Putamen (tissue), 1 donor: Measurements from ENCODE around the gene DNAJB11.

Source experiments
- DNase-seq: peaks from one replicate; pipeline ENCODE4 v3.0.0-alpha.2; 2016; ENCODE audit warnings: low spot score

DNAJB11 gene

GRCh38 chr3:186596568-186597287 lies 26.2 kb downstream of the DNAJB11 start:
- DNase-seq, result no peak

- no peak for DNase-seq
Measured at GRCh38 chr3:186598108-186598784, 27.7 kb downstream of the DNAJB11 start.

DNA sequence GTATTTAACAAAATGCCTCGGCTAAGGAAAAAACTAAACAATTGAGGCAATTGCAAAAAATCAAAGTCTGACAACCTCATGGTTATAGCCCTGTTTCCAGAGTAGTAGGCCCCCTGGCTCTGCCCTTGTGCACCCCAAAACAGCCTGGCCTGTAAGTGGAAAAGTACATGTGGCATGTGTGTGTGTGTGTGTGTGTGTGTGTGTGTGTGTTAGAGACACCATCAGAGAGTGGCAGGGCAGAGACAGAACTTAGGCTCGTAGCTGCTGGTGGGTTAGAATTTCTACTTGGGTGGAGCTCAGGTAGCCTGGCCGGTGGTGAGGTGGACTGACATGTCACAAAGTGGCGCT lies 28.2 kb downstream of the DNAJB11 start:
- no peak for DNase-seq

DNA sequence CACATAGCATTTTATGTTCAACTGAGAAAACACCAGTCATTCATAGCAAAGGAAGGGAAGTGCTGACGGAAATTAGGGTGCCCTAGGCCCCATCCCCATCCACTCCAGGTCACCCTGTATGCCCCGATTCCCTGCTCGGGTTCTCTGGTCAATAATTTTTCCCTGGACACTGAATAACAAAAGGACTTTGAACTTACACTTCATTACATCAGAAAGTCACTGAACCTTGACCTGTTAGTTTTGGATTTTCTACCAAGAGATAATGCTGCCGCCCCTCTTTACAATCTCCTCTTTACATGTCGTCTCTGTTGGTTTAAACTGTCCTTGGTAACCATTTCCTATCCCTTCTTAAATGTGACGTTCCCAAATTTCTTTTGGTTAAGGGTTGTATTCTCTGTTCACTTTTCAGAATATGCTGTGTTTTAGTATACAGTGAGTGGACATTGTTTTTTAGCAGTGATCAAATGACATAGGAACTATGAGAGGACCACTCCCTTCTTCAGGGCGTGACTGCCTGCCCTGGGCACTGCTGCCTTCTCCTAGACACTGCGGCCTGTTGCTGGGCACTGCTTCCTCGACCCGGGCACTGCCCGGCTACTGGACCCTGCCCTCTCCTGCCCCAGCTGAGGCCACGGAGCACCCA lies 28.7 kb downstream of the DNAJB11 start:
- DNase-seq, result no peak

GRCh38 chr3:186599785-186600166 lies 29.3 kb downstream of the DNAJB11 start:
- DNase-seq, result no peak

GRCh38 chr3:186600896-186601295 lies 30.4 kb downstream of the DNAJB11 start:
- DNase-seq, result no peak

DNA sequence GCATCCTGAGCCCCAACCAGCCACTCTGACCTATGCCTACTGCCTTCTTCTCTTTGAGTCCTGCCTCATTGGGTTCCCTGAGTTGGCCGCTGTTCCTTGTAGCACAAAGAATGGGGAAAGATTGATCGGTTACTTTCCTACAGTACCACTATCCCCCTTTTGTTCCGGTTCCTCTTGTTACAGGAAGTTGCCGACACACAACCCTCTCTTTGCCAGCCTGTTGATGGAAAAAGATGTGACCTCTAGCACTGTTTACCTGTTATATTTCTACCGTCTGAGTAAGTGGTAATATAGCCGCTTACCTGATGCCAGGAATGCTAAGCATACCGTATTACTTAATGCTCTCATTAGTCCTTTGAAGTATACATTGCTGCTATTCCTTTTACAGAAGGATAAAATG lies 32.6 kb downstream of the DNAJB11 start:
- DNase-seq, result no peak

DNA sequence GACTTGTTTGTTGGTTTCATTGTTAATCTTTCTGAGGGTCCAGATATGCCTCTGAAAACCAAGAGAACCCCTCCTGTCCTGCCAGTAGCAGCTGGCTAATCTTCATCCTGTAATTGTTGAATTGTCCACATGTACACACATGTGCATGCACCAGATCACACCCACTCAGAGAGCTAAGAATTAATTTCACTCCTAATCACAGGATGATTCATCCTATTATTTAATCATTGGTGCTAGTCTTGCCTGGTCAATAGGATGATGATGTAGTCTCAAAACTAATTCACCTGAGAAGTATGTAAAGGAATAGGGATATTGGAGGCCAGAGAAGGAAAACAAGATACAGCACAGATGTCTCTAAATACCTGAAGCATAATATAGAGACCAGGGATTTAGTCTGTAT lies 34.6 kb downstream of the DNAJB11 start:
- DNase-seq, result no peak

- no peak for DNase-seq
Measured at GRCh38 chr3:186605561-186606545, 35.3 kb downstream of the DNAJB11 start.

DNA sequence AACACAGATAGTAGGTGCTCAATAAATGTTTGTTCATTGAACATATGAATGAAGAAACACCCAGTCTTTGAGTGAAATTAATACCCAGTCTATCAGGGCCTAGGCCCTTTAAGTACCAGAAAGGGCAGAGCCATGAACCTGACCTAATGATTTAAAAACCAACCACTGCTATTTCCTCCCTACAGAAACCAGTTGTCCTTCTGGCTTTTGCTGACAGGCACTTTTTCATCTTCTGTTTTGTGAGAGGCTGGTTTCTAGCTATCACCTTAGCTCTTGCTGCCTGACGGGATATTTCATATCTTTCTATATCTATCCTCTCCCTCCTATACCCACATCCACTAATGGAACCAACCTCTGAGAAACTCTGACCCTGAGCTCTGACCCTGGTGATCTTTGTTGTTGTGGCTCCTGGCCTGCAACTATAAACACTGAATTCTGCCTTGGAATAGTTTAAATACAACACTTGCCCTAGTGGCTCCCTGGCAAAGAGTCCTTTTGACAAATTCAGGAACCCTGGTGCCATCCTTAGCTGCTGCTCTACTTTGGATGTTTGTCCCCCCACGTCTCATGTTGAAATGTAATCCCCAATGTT lies 38.2 kb downstream of the DNAJB11 start:
- DNase-seq, result no peak

DNA sequence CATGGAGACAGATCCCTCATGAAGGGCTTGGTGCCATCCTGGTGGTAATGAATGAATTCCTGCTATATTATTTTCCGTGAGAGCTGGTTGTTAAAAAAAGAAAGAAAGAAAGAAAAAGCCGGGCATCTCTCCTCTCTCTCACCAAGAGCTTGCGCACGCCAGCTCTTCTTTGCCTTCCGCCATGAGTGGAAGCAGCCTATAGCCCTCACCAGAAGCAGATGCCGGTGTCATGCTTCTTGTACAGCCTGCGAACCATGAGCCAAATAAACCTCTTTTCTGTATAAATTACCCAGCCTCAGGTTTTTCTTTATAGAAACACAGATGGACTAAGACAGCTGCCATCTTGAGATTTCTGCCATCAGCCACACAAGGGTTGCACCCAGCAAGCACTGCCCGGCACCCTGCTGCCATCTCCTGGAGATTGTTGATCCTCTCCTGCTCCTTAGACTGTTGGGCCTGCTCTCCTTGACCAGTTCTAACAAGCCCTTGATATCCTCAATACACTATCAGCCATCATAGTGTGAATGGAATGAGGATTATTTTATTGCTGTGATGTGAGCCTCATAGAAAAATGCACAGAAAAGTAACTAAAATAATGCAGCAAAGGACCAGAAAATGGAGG lies 38.8 kb downstream of the DNAJB11 start:
- DNase-seq, result no peak

- no peak for DNase-seq
Measured at GRCh38 chr3:186612065-186612464, 41.5 kb downstream of the DNAJB11 start.

- DNase-seq, result no peak
Measured at GRCh38 chr3:186612721-186613636, 42.5 kb downstream of the DNAJB11 start, which contains the start of gene AHSG. AHSG (plus strand) TSS chr3:186613060; CDS start chr3:186613142, 82 bp downstream.

DNA sequence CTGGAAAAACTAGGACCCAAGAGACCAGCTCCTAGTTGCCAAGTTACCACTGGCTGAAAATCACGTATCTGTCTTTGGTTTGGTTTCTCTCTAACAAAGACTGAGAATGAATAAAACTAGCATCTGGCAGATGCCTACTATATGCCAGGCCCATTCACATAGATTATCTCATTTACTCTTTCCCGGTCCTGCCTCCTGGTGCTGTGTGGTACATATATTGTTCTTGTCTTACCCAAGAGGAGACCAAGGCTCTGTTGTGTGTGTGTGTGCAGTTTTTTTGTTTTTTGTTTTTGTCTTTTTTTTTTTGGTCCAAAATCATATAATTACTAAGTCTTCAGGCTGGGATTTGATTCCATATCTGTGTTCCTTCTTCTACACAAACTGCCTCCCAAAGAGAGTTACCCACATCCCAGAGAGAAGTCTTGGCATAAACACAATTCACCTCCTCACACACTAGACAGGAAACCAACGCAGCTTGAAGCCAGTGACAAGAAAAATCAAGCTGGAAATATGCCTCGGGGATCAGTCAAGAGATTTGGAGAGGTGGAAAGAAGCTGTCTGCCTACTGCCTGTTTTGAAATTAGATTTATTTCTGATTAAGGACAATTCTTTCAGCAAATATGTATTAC lies 43.2 kb downstream of the DNAJB11 start:
- no peak for DNase-seq

DNA sequence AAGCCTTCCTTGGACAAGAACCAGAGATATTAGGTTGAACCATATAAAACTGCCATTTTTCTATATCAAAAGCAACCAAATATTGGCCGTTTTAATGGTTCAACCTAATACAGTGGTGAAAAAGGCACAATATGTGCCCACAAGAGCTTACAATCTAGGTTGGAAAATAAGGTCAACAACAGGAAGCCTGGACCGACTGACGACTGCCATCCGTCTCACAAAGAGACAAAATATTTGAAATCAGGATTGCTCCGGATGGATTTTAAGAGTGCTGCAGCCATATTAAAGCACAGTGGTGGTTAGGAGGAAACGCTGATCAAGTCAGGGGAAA lies 43.7 kb downstream of the DNAJB11 start:
- no peak for DNase-seq

GRCh38 chr3:186614597-186615483 lies 44.3 kb downstream of the DNAJB11 start:
- DNase-seq, result peak; percentile 73

GRCh38 chr3:186616299-186616617 lies 45.7 kb downstream of the DNAJB11 start:
- DNase-seq, result no peak

- DNase-seq, result peak; percentile 66
Measured at GRCh38 chr3:186617036-186617946, 46.8 kb downstream of the DNAJB11 start.
